ENCODE results near the gene HTT. TPM values are rescaled to one million over a fixed set of nuclear protein-coding genes. Genes with fewer than 3 reads are reported as not detected.

HTT gene
- polyA plus RNA-seq, 1 donor (not counting 4 experiments of a cell fraction or from before 2014, with no cell fraction given): 16.2 TPM

DNA sequence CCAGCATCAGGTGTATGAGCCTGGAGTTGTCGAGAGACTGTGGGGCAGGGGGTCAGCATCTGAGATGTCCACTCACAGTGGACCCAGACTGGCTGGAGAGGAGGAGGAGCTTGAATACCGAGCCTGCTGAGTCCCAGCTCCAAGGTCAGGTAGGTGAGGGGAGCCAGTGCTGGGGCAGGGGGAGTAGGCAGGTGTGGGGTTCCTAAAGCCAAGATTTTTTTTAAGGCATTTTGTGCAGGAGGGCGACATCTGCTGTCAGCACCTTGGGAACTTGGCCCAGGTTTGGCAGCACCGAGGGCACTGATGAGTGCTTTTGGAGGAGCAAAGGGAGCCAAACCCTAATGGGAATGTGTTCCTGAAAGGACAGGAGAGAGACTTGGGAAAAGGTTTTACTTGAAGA, 110.2 kb downstream of the HTT start:
- H3K4me3 ChIP-seq (ENCODE audit: control insufficient read depth in 2 of 3, extremely low read depth in 1 of 3, insufficient read depth in 2 of 3, low read depth in 1 of 3, low read length in 3 of 3): no peak overlapping the region
- dilution Hi-C loops (cut with MboI; ENCODE audit: extremely low pct_ligation_motif_present, low sequenced_read_pairs): no loop called here
- H3K27me3 ChIP-seq (ENCODE audit: control insufficient read depth, extremely low read depth, insufficient read depth, low read length): no peaks in the 10 kb centered on the region
- no peak for TF ChIP-seq EZH2 (IDR thresholded peaks at IDR 0.05; ENCODE audit: low read length)
- TF ChIP-seq, protein P1, sequence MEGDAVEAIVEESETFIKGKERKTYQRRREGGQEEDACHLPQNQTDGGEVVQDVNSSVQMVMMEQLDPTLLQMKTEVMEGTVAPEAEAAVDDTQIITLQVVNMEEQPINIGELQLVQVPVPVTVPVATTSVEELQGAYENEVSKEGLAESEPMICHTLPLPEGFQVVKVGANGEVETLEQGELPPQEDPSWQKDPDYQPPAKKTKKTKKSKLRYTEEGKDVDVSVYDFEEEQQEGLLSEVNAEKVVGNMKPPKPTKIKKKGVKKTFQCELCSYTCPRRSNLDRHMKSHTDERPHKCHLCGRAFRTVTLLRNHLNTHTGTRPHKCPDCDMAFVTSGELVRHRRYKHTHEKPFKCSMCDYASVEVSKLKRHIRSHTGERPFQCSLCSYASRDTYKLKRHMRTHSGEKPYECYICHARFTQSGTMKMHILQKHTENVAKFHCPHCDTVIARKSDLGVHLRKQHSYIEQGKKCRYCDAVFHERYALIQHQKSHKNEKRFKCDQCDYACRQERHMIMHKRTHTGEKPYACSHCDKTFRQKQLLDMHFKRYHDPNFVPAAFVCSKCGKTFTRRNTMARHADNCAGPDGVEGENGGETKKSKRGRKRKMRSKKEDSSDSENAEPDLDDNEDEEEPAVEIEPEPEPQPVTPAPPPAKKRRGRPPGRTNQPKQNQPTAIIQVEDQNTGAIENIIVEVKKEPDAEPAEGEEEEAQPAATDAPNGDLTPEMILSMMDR (optimal IDR thresholded peaks at IDR 0.05 in 1 of 3, IDR thresholded peaks at IDR 0.05 in 1 of 3, conservative IDR thresholded peaks at IDR 0.05 in 1 of 3; ENCODE audit: extremely low read depth in 1 of 3, insufficient read depth in 2 of 3, low read length in 3 of 3): no peak
- no peaks in the 10 kb centered on the region for H3K4me1 ChIP-seq (ENCODE audit: control insufficient read depth, extremely low read depth, insufficient read depth, low read length)
- H3K9ac ChIP-seq (ENCODE audit: control insufficient read depth, extremely low read depth, insufficient read depth, low read length): no peak overlapping the region
- H4K20me1 ChIP-seq (ENCODE audit: control insufficient read depth, extremely low read depth, insufficient read depth, low read length): no peaks in the 10 kb centered on the region
- H2AFZ ChIP-seq (ENCODE audit: control insufficient read depth, low read length): no peak overlapping the region
- H3K4me2 ChIP-seq (ENCODE audit: control insufficient read depth, extremely low read depth, insufficient read depth, low read depth, low read length): no peak overlapping the region
- H3K9me1 ChIP-seq (ENCODE audit: control insufficient read depth, extremely low read depth, insufficient read depth, low read length): no peaks in the 10 kb centered on the region
- no peaks in the 10 kb centered on the region for H3K9me3 ChIP-seq (ENCODE audit: control insufficient read depth, low read depth, low read length)
- H3K36me3 ChIP-seq (ENCODE audit: control insufficient read depth in 2 of 2, extremely low read depth in 1 of 2, insufficient read depth in 2 of 2, low read length in 2 of 2): peaks cover 27 to 28% of the 10 kb centered on the region in 2 experiments
- H3K79me2 ChIP-seq (ENCODE audit: control insufficient read depth, insufficient read depth, low read length): no peaks in the 10 kb centered on the region
- DNase-seq (ENCODE audit: low read depth, low spot score) (no peak), FAIRE-seq (no peak)
- no peak overlapping the region for H3K27ac ChIP-seq (ENCODE audit: control insufficient read depth, insufficient read depth, low read length)

DNA sequence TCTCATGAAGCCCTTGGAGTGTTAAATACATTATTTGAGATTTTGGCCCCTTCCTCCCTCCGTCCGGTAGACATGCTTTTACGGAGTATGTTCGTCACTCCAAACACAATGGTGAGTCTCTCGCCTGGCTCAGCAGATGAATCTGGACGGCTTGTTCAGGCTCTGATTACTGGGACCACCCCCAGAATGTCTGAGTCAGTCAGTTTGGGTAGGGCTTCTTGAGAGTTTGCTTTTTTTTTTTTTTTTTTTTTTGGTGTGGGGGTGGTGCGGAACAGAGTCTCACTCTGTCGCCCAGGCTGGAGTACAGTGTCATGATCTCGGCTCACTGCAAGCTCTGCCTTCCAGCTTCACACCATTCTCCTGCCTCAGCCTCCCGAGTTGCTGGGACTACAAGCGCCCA, 112.1 kb downstream of the HTT start:
- Histone ChIP-seq H3K4me3 (ENCODE audit: control insufficient read depth in 2 of 3, extremely low read depth in 1 of 3, insufficient read depth in 2 of 3, low read depth in 1 of 3, low read length in 3 of 3) (no peak overlapping the region), H3K27me3 (ENCODE audit: control insufficient read depth, extremely low read depth, insufficient read depth, low read length) (no peaks in the 10 kb centered on the region), H3K4me2 (ENCODE audit: control insufficient read depth, extremely low read depth, insufficient read depth, low read depth, low read length) (no peak overlapping the region), H3K36me3 (ENCODE audit: control insufficient read depth in 2 of 2, extremely low read depth in 1 of 2, insufficient read depth in 2 of 2, low read length in 2 of 2) (peaks cover 27 to 30% of the 10 kb centered on the region in 2 experiments), H3K9me3 (ENCODE audit: control insufficient read depth, low read depth, low read length) (no peaks in the 10 kb centered on the region), H3K9me1 (ENCODE audit: control insufficient read depth, extremely low read depth, insufficient read depth, low read length) (no peaks in the 10 kb centered on the region), H3K4me1 (ENCODE audit: control insufficient read depth, extremely low read depth, insufficient read depth, low read length) (peaks cover 2% of the 10 kb centered on the region), H3K9ac (ENCODE audit: control insufficient read depth, extremely low read depth, insufficient read depth, low read length) (no peak overlapping the region), H4K20me1 (ENCODE audit: control insufficient read depth, extremely low read depth, insufficient read depth, low read length) (no peaks in the 10 kb centered on the region), H2AFZ (ENCODE audit: control insufficient read depth, low read length) (no peak overlapping the region), H3K79me2 (ENCODE audit: control insufficient read depth, insufficient read depth, low read length) (no peaks in the 10 kb centered on the region), H3K27ac (ENCODE audit: control insufficient read depth, insufficient read depth, low read length) (no peak overlapping the region)
- TF ChIP-seq EZH2 (IDR thresholded peaks at IDR 0.05; ENCODE audit: low read length): no peak
- TF ChIP-seq, protein P1 (optimal IDR thresholded peaks at IDR 0.05 in 1 of 3, IDR thresholded peaks at IDR 0.05 in 1 of 3, conservative IDR thresholded peaks at IDR 0.05 in 1 of 3; ENCODE audit: extremely low read depth in 1 of 3, insufficient read depth in 2 of 3, low read length in 3 of 3): no peak
- FAIRE-seq (no peak), DNase-seq (ENCODE audit: low read depth, low spot score) (no peak)
- dilution Hi-C loops (cut with MboI; ENCODE audit: extremely low pct_ligation_motif_present, low sequenced_read_pairs): no loop called here
